GM19397 (cell line): ENCODE results near the gene ST7L.
"Not testable (repeated sequence)": the region's sequence is repeated elsewhere in the genome, so short reads cannot be mapped to it uniquely, and the experiment has no call there.

ENCODE experiments used
- ATAC-seq: cut with Tn5 transposase; IDR thresholded peaks from one replicate; pipeline ENCODE4 v1.9.1; 2021; ENCODE audit warnings: mild to moderate bottlenecking, moderate library complexity; ENCODE audit not compliant: unreplicated experiment

The ST7L gene

DNA sequence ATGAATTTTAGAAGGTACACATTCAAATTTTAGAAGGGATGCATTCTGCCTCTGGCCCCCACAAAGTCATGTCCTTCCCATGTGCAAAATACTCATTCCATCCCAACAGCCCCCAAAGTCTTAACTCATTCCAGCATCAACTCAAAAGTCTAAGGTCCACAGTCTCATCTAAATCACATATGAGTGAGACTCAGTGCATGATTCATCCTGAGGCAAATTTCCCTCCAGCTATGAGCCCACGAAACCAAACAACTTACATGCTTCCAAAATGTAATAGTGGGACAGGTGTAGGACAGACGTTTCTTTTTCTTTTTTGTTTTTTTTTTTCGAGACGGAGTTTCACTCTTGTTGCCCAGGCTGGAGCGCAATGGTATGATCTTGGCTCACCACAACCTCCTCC is 122.7 kb downstream of the ST7L start:
- ATAC-seq, result no peak

DNA sequence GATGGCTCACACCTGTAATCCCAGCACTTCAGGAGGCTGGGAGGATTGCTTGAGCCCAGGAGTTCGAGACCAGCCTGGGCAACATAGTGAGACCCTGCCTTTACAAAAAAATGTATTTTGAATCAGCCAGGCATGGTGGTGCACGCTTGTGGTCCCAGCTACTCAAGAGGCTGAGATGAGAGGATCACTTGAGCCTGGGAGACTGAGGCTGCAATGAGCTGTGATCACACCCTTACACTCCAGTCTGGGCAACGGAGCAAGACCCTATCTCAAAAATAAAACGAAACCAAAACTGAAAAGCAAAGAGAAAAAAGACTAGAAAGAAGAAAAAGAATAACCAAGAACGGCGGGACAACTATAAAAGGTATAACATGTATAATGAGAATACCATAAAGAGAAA is 125.6 kb downstream of the ST7L start:
- no peak for ATAC-seq

DNA sequence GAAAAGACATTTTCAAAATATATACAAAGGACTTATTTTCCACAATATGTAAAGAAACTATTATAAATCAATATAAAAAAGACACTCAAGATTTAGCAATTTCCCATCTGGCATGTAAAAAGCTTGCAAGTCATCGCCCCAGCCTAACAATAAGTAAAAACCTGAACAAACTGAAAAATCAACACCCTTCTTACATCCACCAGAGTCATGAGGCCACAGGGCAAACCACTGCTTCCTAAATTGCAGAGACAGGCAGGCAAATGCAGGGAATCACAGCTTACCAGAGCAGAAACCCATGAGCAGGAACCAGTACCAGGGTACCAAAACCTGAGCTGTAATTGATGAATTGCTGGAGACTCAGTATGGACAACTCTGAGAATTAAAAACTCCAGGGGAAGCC is 126.9 kb downstream of the ST7L start:
- ATAC-seq, result no peak

DNA sequence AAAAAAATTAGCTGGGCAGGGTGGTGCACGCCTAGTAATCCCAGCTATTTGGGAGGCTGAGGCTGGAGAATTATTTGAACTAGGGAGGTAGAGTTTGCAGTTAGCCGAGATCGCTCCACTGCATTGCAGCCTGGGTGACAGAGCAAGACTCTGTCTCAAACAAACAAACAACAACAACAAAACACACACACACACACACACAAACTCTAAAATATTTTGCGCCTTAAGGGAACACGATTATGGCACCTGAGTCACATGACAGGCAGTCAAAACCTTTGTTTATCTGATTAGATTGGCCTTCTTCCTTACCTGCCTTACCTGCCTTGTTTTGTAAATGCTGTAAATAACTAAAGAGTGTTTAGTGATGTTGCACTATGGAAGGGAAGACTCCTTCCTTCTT is 130.8 kb downstream of the ST7L start:
- ATAC-seq, result no peak

DNA sequence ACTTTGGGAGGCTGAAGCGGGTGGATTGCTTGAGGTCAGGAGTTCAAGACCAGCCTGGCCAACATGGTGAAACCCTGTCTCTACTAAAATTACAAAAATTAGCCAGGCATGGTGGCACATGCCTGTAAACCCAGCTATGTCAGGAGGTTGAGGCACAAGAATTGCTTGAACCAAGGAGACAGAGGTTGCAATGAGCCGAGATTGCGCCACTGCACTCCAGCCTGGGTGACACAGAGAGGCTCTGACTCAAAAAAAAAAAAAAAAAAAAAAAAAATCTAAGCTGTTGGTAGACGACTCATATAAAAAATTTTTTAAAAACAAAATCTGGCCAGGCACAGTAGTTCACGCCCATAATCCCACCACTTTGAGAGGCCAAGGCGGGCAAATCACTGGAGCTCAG is 131.3 kb downstream of the ST7L start:
- ATAC-seq, result not testable (repeated sequence)

DNA sequence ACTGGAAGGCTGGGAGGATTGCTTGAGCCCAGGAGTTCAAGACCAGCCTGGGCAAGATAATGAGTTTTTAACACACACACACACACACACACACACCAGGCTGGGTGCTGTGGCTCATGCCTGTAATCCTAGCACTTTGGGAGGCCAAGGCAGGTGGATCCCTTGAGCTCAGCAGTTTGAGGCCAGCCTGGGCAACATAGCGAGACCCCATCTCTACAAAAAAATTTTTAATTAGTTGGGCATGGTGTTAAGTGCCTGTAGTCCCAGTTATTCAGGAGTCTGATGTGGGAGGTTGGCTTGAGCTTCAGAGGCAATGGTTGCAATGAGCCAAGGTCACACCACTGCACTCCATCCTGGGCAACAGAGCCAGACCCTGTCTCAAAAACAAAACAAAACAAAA is 132.9 kb downstream of the ST7L start:
- not testable (repeated sequence) for ATAC-seq

DNA sequence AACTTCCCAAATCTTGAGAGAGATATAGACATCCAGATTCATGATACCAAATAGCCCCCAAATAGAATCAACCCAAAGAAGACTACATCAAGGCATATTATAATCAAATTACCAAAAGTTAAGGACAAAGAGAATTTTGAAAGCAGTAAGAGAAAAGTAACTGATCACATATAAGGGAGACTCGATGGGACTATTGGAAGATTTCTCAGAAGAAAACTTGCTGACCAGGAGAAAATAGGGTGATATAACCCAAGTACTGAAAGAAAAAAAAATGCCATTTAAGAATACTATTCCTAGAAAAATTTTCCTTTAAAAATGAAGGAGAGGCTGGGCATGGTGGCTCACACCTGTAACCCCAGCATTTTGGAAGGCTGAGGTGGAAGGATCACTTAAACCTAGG is 140.6 kb downstream of the ST7L start:
- no peak for ATAC-seq

DNA sequence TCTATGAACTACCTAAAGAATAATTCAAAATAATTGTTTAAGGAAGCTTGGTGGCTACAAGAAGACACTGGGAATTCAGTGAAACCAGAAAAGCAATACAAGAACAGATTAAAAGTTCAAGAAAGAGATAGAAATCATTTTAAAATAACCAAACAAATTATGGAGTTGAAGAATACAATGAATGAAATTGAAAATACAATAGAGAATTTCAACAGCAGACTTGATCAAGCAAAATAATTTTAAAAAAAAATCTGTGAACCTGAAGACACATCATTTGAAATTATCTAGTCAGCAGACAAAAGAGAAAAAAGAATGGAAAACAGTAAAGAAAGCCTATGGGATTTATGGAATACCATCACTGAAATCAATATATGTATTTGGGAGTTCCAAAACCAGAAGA is 141.4 kb downstream of the ST7L start:
- no peak for ATAC-seq
